SU-DHL-6 (cell line): Measurements from ENCODE around the gene LHFPL3.

Experiments used
- EZH2phosphoT487 ChIP-seq: fragments of 200-600 bp; sonication (generic), shearing (Covaris generic); conservative IDR thresholded peaks from 2 replicates; pipeline ENCODE4 v1.6.1; 2018; ENCODE audit warnings: mild to moderate bottlenecking, antibody characterized with exemption, low read length, moderate library complexity, mixed read lengths
- TF ChIP-seq, protein P1 (sequence below): fragments of 200-600 bp; sonication (generic); IDR thresholded peaks from one replicate; pipeline ENCODE4 v1.5.1; 2017; ENCODE audit warnings: antibody characterized with exemption, mild to moderate bottlenecking, low read length, moderate library complexity; ENCODE audit not compliant: insufficient read depth, poor library complexity, severe bottlenecking

DNA sequence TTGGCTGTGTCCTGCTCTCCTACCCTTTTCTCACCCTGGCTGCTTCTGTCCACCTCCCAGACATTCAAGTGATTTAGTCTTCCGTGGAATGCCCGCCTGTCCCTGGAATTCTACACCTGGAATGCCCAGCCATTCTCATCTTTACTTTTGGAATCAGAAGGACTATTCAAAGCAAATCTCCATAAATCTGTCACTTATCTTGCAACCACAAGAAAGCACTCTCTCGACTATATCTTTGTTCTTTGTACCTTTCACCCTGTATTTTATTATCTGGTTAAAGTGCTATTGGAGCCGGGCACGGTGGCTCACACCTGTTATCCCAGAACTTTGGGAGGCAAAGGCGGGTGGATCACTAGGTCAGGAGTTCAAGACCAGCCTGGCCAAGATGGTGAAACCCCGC is 606.3 kb downstream of the LHFPL3 start:
- TF ChIP-seq, protein P1, sequence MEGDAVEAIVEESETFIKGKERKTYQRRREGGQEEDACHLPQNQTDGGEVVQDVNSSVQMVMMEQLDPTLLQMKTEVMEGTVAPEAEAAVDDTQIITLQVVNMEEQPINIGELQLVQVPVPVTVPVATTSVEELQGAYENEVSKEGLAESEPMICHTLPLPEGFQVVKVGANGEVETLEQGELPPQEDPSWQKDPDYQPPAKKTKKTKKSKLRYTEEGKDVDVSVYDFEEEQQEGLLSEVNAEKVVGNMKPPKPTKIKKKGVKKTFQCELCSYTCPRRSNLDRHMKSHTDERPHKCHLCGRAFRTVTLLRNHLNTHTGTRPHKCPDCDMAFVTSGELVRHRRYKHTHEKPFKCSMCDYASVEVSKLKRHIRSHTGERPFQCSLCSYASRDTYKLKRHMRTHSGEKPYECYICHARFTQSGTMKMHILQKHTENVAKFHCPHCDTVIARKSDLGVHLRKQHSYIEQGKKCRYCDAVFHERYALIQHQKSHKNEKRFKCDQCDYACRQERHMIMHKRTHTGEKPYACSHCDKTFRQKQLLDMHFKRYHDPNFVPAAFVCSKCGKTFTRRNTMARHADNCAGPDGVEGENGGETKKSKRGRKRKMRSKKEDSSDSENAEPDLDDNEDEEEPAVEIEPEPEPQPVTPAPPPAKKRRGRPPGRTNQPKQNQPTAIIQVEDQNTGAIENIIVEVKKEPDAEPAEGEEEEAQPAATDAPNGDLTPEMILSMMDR = no peak
- TF ChIP-seq EZH2phosphoT487 = no peak
